Measurements from ENCODE around the gene REX1BD.
A peak's percentile ranks its signal among the peaks of the same experiment; 100 is the strongest.
"Not testable (repeated sequence)": the region's sequence is repeated elsewhere in the genome, so short reads cannot be mapped to it uniquely, and the experiment has no call there.

REX1BD gene

DNA sequence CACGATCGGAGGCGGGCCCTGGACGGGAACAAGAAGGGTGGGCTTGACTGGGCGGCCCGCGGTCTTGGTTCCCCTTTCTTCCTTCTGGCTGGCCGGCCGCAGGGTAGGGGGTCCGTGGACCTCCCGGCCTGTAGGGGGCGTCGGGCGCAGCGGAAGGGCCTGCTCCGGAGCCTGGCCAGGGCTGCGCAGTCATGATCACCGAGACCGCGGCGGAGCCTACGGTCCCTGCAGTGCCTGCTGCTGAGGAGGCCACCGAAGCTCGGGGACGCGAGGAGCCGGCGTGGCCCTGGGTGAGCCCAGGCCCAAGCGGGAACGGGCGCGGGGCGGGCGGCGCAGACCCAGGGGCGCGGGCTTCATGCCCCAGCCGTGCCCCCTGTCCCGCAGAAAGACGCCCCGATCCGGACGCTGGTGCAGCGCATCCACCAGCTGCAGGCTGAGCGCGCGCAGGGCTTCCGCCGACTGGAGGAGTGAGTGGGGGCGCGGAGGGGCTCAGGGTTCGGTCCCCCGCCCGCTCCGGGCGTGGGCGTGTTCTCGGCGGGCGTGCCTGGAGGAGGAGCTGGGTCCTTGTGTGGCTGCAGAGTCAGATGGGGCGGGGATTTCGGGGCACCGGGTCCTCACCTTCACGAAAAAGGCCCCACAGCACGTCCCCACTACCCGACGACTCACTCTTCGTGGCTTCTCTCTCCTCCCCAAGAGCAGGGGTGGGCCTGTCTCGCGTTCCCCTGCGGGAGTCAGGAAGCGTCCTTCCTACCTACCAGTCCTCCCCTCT, at the start of gene REX1BD:
Gene REX1BD (plus strand): TSS at position 188 of the 769 bp plus-strand sequence. CDS start 4 bp downstream, at position 192.
- DNase-seq (ENCODE audit: low read depth, low spot score) = no peak
- Histone ChIP-seq H3K4me3 (peak within 1 kb of the TSS; percentile 94), H3K9me3 (ENCODE audit: low read depth, low read length) (no peaks in the 10 kb centered on the region), H3K36me3 (ENCODE audit: insufficient read depth, low read length) (peaks cover 5% of the 10 kb centered on the region; the same call in 1 of the 2 replicates), H3K27ac (peak within 1 kb of the TSS; percentile 90), H3K9ac (ENCODE audit: insufficient read length) (peak within 1 kb of the TSS; percentile 85)
- TF ChIP-seq POLR2AphosphoS5 (IDR thresholded peaks at IDR 0.05; ENCODE audit: borderline replicate concordance, low read depth, low read length) (peak; percentile 97), EZH2 (IDR thresholded peaks at IDR 0.05) (no peak), FOXP2 (optimal IDR thresholded peaks at IDR 0.05; ENCODE audit: control extremely low read depth, extremely low read length, insufficient read depth) (no peak)

GRCh38 chr19:18539372-18539771, 49.2 kb upstream of the REX1BD start:
- no peak for DNase-seq (ENCODE audit: low read depth, low spot score)
- H3K27ac ChIP-seq = no peak overlapping the region
- no peak overlapping the region for H3K4me3 ChIP-seq
- TF ChIP-seq POLR2AphosphoS5 (IDR thresholded peaks at IDR 0.05; ENCODE audit: borderline replicate concordance, low read depth, low read length) (no peak), EZH2 (IDR thresholded peaks at IDR 0.05) (no peak), FOXP2 (optimal IDR thresholded peaks at IDR 0.05; ENCODE audit: control extremely low read depth, extremely low read length, insufficient read depth) (no peak)
- H3K9me3 ChIP-seq (ENCODE audit: low read depth, low read length) = no peaks in the 10 kb centered on the region
- no peak overlapping the region for H3K9ac ChIP-seq (ENCODE audit: insufficient read length)
- peaks cover 46% of the 10 kb centered on the region for H3K36me3 ChIP-seq (ENCODE audit: insufficient read depth, low read length)

DNA sequence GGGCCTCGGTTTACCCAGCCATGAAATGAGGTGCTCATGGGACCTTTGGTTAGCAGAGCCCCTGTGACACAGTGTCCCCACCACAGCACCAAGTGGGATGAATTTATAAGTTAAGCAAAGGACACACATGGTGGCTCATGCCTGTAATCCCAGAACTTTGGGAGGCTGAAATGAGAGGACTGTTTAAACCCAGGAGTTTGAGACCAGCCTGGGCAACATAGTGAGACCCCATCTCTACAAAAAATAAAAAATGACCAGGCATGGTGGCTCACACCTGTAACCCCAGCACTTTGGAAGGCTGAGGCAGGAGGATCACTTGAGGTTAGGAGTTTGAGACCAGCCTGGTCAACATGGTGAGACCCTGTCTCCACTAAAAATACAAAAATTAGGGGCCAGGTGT, 48.4 kb upstream of the REX1BD start:
- H3K4me3 ChIP-seq; H3K9ac ChIP-seq (ENCODE audit: insufficient read length); H3K9me3 ChIP-seq (ENCODE audit: low read depth, low read length); DNase-seq (ENCODE audit: low read depth, low spot score); H3K27ac ChIP-seq: not testable (repeated sequence)
- H3K36me3 ChIP-seq (ENCODE audit: insufficient read depth, low read length) = peaks cover 44% of the 10 kb centered on the region

DNA sequence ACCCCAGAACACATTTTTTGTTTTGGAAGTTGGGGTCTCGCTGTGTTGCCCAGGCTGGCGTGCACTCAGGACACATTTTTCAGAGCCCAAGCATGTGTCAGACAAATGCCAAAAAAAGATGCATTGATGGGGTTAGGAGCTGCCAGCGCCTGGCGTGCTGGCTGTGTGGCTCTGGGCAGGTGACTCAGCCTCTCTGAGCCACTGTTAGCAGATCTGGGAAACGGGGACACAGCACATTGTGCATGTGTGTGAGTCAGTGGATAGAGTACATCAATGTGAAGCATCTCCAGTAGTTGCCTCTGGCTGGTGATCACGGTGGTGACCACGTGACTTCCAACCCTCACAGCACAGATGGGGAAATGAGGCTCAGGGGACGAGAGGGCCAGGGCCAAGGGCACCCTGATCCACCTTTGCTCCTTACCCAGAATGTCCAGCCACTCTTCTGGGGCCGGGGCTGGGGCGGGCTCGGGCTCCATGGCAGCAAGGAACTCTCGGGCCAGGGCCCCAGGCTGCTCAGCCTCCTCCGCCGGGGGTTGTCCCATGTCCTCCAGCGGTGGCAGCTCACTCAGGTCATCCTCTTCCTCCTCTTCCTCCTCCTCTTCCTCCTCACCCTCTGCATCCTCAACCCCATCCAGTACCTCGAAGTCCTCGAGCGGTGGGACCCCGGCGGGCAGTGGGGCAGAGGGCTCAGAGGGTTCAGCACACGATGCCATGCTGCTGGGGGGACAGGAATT, 47.2 kb upstream of the REX1BD start:
- DNase-seq (ENCODE audit: low read depth, low spot score) = no peak
- Histone ChIP-seq H3K36me3 (ENCODE audit: insufficient read depth, low read length) (peaks cover 37% of the 10 kb centered on the region), H3K4me3 (no peak overlapping the region), H3K9me3 (ENCODE audit: low read depth, low read length) (no peaks in the 10 kb centered on the region), H3K9ac (ENCODE audit: insufficient read length) (no peak overlapping the region), H3K27ac (no peak overlapping the region)
- no peak for TF ChIP-seq FOXP2 (optimal IDR thresholded peaks at IDR 0.05; ENCODE audit: control extremely low read depth, extremely low read length, insufficient read depth)
- TF ChIP-seq POLR2AphosphoS5 (IDR thresholded peaks at IDR 0.05; ENCODE audit: borderline replicate concordance, low read depth, low read length) = no peak
- TF ChIP-seq EZH2 (IDR thresholded peaks at IDR 0.05) = no peak

DNA sequence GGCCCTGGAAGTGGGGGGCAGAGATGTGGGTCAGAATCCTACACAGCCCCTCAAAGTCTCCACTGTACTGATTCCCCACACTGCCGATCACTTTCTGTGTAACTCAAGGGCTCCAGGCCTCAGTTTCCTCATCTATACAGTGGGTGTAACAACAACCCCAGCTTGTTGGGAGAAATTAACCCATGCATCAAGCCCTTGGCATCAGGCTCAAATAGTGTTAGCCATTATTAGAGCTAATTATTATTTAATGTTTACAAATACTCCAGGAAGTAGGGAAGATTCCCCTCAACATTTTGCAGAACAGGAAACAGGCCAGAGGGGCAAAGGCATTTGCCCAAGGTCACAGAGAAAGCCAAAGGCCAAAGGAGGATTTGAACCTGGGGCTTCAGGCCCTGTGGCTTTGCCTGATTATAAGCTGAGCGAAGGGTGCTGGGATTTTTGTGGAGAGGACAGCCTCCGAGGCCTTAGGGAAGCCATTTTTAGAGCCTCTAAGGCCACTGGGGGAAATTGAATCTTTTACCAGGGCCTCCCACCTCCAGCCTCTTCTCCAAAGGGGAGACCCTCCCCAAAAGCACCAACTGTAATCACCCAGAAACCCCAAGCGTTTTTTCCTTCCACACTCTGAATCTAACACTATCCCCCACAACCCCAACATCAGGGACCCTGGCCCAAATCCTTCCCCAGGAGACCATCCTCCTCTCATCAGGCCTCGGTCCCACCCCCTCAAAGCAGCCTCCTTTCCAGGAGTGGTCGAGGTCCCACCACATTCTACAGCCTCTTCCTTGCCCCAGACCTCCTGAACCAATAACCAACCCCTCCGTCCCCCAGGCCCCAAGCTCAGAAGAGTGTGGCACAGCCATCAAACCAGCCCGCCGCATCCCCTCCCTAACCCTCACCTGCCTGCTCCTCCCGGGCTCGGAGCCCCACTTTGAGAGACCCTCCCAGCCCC, 46.3 kb upstream of the REX1BD start:
- Histone ChIP-seq H3K4me3 (peak overlapping the region; percentile 85), H3K9me3 (ENCODE audit: low read depth, low read length) (no peaks in the 10 kb centered on the region), H3K36me3 (ENCODE audit: insufficient read depth, low read length) (peaks cover 32% of the 10 kb centered on the region), H3K9ac (ENCODE audit: insufficient read length) (peak overlapping the region; percentile 79), H3K27ac (peak overlapping the region; percentile 79)
- DNase-seq (ENCODE audit: low read depth, low spot score) = no peak
- TF ChIP-seq FOXP2 (optimal IDR thresholded peaks at IDR 0.05; ENCODE audit: control extremely low read depth, extremely low read length, insufficient read depth) (no peak), POLR2AphosphoS5 (IDR thresholded peaks at IDR 0.05; ENCODE audit: borderline replicate concordance, low read depth, low read length) (no peak), EZH2 (IDR thresholded peaks at IDR 0.05) (no peak)

DNA sequence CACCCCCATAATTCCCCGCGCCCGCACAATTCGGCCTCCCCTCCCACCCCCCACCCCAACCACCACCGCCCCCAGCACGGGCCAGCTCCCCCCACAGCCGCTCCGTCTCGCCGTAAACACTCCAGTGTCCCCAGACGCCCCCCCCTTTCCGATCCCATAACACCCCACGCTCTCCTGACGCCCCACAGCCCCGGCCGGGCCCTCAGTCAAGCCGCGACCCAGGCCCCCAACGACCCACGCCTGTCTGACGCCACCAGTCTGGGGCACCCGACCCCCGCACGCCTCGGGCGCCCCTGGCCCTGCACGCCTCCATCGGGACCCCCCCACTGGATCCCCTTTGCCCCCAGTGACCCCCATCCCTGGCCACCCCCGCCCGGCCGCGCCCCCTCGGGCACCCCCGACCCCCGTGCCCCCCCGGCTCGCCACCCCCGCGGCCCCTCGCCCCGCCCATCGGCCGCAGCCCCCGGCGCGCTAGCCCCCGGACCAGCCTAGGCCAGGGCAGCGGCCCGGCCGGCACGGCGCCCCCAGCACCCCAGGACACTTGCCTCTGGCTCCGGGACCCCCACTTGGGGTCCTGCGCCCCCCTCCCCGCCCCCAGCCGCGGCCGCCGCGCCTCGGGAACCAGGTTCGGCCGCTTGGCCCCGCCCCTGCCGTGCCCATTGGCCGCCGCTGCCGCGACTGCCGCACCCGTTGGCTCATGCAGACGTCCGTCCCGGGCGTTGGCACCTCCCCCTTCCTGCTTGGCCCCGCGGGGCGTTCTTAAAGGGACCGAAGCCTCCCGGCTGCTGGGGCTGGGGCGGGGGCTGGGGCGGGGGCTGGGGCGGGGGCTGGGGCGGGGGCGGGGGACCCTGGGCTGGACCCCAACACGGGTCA, 45.4 kb upstream of the REX1BD start, which contains the start of gene FKBP8:
Gene FKBP8 (minus strand): TSS at position 633 of the 873 bp plus-strand sequence. CDS start 1,603 bp downstream, outside the sequence.
- no peak for DNase-seq (ENCODE audit: low read depth, low spot score)
- Histone ChIP-seq H3K27ac (peak within 1 kb of the TSS; percentile 79), H3K9me3 (ENCODE audit: low read depth, low read length) (no peaks in the 10 kb centered on the region), H3K9ac (ENCODE audit: insufficient read length) (peak within 1 kb of the TSS; percentile 81), H3K4me3 (peak within 1 kb of the TSS; percentile 85), H3K36me3 (ENCODE audit: insufficient read depth, low read length) (peaks cover 27% of the 10 kb centered on the region)
- TF ChIP-seq FOXP2 (optimal IDR thresholded peaks at IDR 0.05; ENCODE audit: control extremely low read depth, extremely low read length, insufficient read depth) (peak; percentile 53), POLR2AphosphoS5 (IDR thresholded peaks at IDR 0.05; ENCODE audit: borderline replicate concordance, low read depth, low read length) (no peak), EZH2 (IDR thresholded peaks at IDR 0.05) (no peak)

DNA sequence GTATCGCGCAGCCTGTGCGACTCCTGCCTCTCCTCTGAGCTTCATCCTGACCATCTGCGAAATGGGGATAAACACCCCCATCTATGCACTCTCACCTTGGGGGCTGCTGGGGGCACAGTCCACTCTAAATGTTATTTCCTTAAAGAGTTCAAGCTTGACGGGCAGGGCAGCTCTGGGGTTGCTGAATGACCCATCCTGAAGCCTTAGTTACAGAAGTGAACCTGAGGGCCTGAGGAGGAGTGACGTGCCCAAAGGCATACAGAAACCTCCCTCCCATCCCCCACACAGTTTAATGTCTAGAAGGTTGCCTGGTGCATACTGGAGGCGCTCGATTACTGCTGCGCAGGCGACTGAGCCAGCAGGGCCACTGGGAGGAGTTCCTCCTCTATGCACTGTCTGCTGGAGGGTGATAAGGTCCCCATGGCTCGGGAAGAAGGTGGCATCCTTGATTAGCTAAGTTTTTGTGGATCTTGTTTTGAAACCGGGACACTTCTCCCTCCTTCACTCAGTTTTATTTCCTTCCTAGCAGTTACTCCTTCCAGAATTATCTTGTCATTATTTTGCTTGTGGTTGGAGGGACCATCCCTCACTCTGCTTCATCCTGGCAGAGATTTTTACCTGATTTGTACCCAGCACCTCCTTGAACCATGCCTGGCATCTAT, 44.7 kb upstream of the REX1BD start:
- TF ChIP-seq POLR2AphosphoS5 (IDR thresholded peaks at IDR 0.05; ENCODE audit: borderline replicate concordance, low read depth, low read length) (no peak), FOXP2 (optimal IDR thresholded peaks at IDR 0.05; ENCODE audit: control extremely low read depth, extremely low read length, insufficient read depth) (no peak), EZH2 (IDR thresholded peaks at IDR 0.05) (no peak)
- peak overlapping the region; percentile 4; the same call in 1 of the 2 replicates for H3K27ac ChIP-seq
- peak overlapping the region; percentile 59 for H3K9ac ChIP-seq (ENCODE audit: insufficient read length)
- DNase-seq (ENCODE audit: low read depth, low spot score) = no peak
- H3K36me3 ChIP-seq (ENCODE audit: insufficient read depth, low read length) = peaks cover 27% of the 10 kb centered on the region
- peak overlapping the region; percentile 85 for H3K4me3 ChIP-seq
- H3K9me3 ChIP-seq (ENCODE audit: low read depth, low read length) = no peaks in the 10 kb centered on the region

All from SK-N-MC (cell line).